ENCODE data around the gene SUCLG2. TPM values are rescaled to one million over a fixed set of nuclear protein-coding genes. Genes with fewer than 3 reads are reported as not detected.

Gene SUCLG2
- polyA plus RNA-seq, 1 donor (not counting 4 experiments of a cell fraction or from before 2014, with no cell fraction given), result 26.7 TPM

GRCh38 chr3:67418426-67419217 is 235.8 kb downstream of the SUCLG2 start:
- FAIRE-seq (no peak), DNase-seq (ENCODE audit: low read depth, low spot score) (no peak)
- H3K79me2 ChIP-seq (ENCODE audit: control insufficient read depth, insufficient read depth, low read length), result no peaks in the 10 kb centered on the region
- H3K36me3 ChIP-seq (ENCODE audit: control insufficient read depth in 2 of 2, extremely low read depth in 1 of 2, insufficient read depth in 2 of 2, low read length in 2 of 2), result no peaks in the 10 kb centered on the region
- H3K4me1 ChIP-seq (ENCODE audit: control insufficient read depth, extremely low read depth, insufficient read depth, low read length), result no peaks in the 10 kb centered on the region
- H3K27ac ChIP-seq (ENCODE audit: control insufficient read depth, insufficient read depth, low read length), result no peak overlapping the region
- no peak for TF ChIP-seq CTCF (optimal IDR thresholded peaks at IDR 0.05 in 1 of 3, IDR thresholded peaks at IDR 0.05 in 1 of 3, conservative IDR thresholded peaks at IDR 0.05 in 1 of 3; ENCODE audit: extremely low read depth in 1 of 3, insufficient read depth in 2 of 3, low read length in 3 of 3)
- TF ChIP-seq EZH2 (IDR thresholded peaks at IDR 0.05; ENCODE audit: low read length), result no peak
- no peaks in the 10 kb centered on the region for H3K9me1 ChIP-seq (ENCODE audit: control insufficient read depth, extremely low read depth, insufficient read depth, low read length)
- H2AFZ ChIP-seq (ENCODE audit: control insufficient read depth, low read length), result no peak overlapping the region
- no peaks in the 10 kb centered on the region for H3K9me3 ChIP-seq (ENCODE audit: control insufficient read depth, low read depth, low read length)
- no peaks in the 10 kb centered on the region for H3K27me3 ChIP-seq (ENCODE audit: control insufficient read depth, extremely low read depth, insufficient read depth, low read length)
- no peak overlapping the region for H3K4me2 ChIP-seq (ENCODE audit: control insufficient read depth, extremely low read depth, insufficient read depth, low read depth, low read length)
- no peaks in the 10 kb centered on the region for H4K20me1 ChIP-seq (ENCODE audit: control insufficient read depth, extremely low read depth, insufficient read depth, low read length)
- H3K9ac ChIP-seq (ENCODE audit: control insufficient read depth, extremely low read depth, insufficient read depth, low read length), result no peak overlapping the region
- dilution Hi-C loops (cut with MboI; ENCODE audit: extremely low pct_ligation_motif_present, low sequenced_read_pairs), result no loop called here
- H3K4me3 ChIP-seq (ENCODE audit: control insufficient read depth in 2 of 3, extremely low read depth in 1 of 3, insufficient read depth in 2 of 3, low read depth in 1 of 3, low read length in 3 of 3), result no peak overlapping the region

- Histone ChIP-seq H3K9me3 (ENCODE audit: control insufficient read depth, low read depth, low read length) (no peaks in the 10 kb centered on the region), H2AFZ (ENCODE audit: control insufficient read depth, low read length) (no peak overlapping the region), H3K9ac (ENCODE audit: control insufficient read depth, extremely low read depth, insufficient read depth, low read length) (no peak overlapping the region), H4K20me1 (ENCODE audit: control insufficient read depth, extremely low read depth, insufficient read depth, low read length) (no peaks in the 10 kb centered on the region), H3K4me3 (ENCODE audit: control insufficient read depth in 2 of 3, extremely low read depth in 1 of 3, insufficient read depth in 2 of 3, low read depth in 1 of 3, low read length in 3 of 3) (no peak overlapping the region), H3K4me2 (ENCODE audit: control insufficient read depth, extremely low read depth, insufficient read depth, low read depth, low read length) (no peak overlapping the region), H3K79me2 (ENCODE audit: control insufficient read depth, insufficient read depth, low read length) (no peaks in the 10 kb centered on the region), H3K9me1 (ENCODE audit: control insufficient read depth, extremely low read depth, insufficient read depth, low read length) (no peaks in the 10 kb centered on the region), H3K36me3 (ENCODE audit: control insufficient read depth in 2 of 2, extremely low read depth in 1 of 2, insufficient read depth in 2 of 2, low read length in 2 of 2) (peaks cover 0 to 2% of the 10 kb centered on the region in 2 experiments), H3K27ac (ENCODE audit: control insufficient read depth, insufficient read depth, low read length) (no peak overlapping the region), H3K27me3 (ENCODE audit: control insufficient read depth, extremely low read depth, insufficient read depth, low read length) (no peaks in the 10 kb centered on the region), H3K4me1 (ENCODE audit: control insufficient read depth, extremely low read depth, insufficient read depth, low read length) (no peaks in the 10 kb centered on the region)
- dilution Hi-C loops (cut with MboI; ENCODE audit: extremely low pct_ligation_motif_present, low sequenced_read_pairs), result no loop called here
- TF ChIP-seq CTCF (optimal IDR thresholded peaks at IDR 0.05 in 1 of 3, IDR thresholded peaks at IDR 0.05 in 1 of 3, conservative IDR thresholded peaks at IDR 0.05 in 1 of 3; ENCODE audit: extremely low read depth in 1 of 3, insufficient read depth in 2 of 3, low read length in 3 of 3) (no peak), EZH2 (IDR thresholded peaks at IDR 0.05; ENCODE audit: low read length) (no peak)
- DNase-seq (ENCODE audit: low read depth, low spot score) (no peak), FAIRE-seq (no peak)
These were observed 237.7 kb downstream of the SUCLG2 start for GRCh38 chr3:67416703-67417102.
